Measurements from ENCODE around the gene OR5AN1.
"Not testable (repeated sequence)": the region's sequence is repeated elsewhere in the genome, so short reads cannot be mapped to it uniquely, and the experiment has no call there.

Gene OR5AN1

DNA sequence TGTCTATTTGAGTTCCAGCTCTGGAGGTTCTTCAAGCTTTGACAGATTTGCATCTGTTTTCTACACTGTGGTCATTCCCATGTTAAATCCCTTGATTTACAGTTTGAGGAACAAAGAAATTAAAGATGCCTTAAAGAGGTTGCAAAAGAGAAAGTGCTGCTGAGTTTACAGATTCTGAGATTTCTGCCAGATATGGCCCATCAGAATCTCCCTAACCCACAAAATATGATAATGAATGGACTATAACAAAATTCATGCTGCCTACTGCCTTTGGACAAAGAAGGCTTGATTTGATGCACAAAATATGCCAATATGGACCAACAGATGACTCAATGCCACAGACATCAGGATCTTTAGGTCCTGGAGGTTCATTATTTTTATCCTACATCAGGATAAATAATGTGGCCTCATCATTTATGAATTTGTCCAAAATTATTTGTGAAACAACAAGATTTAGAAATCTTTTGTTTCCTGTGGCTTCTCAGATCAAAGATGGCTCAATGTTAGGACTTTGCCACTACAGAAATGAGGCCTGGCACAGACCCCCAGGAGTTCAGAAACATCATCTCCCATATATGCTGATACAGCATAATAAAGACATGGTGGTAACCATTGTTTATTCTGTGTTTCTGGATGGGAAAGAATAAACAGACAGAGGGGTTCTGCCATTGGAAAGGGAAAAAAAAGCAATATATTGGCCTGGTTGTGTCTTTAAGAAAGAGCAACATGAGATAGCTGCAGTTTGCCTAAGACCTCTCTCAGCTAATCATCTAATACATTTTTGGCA lies 6.7 kb downstream of the OR5AN1 start:
- no peak overlapping the region for H3K4me3 ChIP-seq (ENCODE audit: low read length in 2 of 2)
- H3K27me3 ChIP-seq (ENCODE audit: control insufficient read depth in 3 of 3, insufficient read depth in 3 of 3, low read depth in 1 of 3, low read length in 3 of 3): no peaks in the 10 kb centered on the region
- H3K9ac ChIP-seq (ENCODE audit: low read depth, low read length, poor library complexity): no peak overlapping the region
- DNase-seq (ENCODE audit: low spot score): no peak
- H2BK120ac ChIP-seq (ENCODE audit: low read depth, low read length): no peak overlapping the region
- H4K8ac ChIP-seq (ENCODE audit: low read depth, low read length): no peak overlapping the region
- no peak overlapping the region for H3K4ac ChIP-seq (ENCODE audit: low read length)
- H4K91ac ChIP-seq (ENCODE audit: low read depth, low read length, poor library complexity): no peak overlapping the region
- H3K4me1 ChIP-seq (ENCODE audit: control insufficient read depth in 2 of 2, insufficient read depth in 1 of 2, low read depth in 1 of 2, low read length in 2 of 2): no peaks in the 10 kb centered on the region
- no peak overlapping the region for H3K27ac ChIP-seq (replicated peaks; ENCODE audit: low read length)
- H3K9me3 ChIP-seq (replicated peaks in 1 of 2; ENCODE audit: control insufficient read depth in 2 of 2, insufficient read depth in 1 of 2, low read depth in 1 of 2, low read length in 2 of 2): peaks cover 0 to under 1% of the 10 kb centered on the region in 2 donors
- H3K4me2 ChIP-seq (ENCODE audit: insufficient read depth, low read length, poor library complexity, severe bottlenecking): no peak overlapping the region
- no peak overlapping the region for H2BK15ac ChIP-seq (ENCODE audit: low read length)
- H3K23ac ChIP-seq (ENCODE audit: low read depth, low read length, poor library complexity): no peak overlapping the region
- no peak overlapping the region for H2BK5ac ChIP-seq (ENCODE audit: low read length)
- no peak overlapping the region for H3K14ac ChIP-seq (ENCODE audit: low read length)
- H2AK5ac ChIP-seq (ENCODE audit: low read depth, low read length): no peak overlapping the region
- H3K18ac ChIP-seq (ENCODE audit: low read length): no peak overlapping the region
- H3K79me1 ChIP-seq (ENCODE audit: low read depth, low read length): no peaks in the 10 kb centered on the region
- no peak overlapping the region for H2AFZ ChIP-seq (ENCODE audit: low read length)
- H2BK12ac ChIP-seq (ENCODE audit: low read length): no peak overlapping the region
- H3K36me3 ChIP-seq (replicated peaks in 1 of 2; ENCODE audit: control insufficient read depth in 2 of 2, insufficient read depth in 2 of 2, low read length in 2 of 2): no peaks in the 10 kb centered on the region

DNA sequence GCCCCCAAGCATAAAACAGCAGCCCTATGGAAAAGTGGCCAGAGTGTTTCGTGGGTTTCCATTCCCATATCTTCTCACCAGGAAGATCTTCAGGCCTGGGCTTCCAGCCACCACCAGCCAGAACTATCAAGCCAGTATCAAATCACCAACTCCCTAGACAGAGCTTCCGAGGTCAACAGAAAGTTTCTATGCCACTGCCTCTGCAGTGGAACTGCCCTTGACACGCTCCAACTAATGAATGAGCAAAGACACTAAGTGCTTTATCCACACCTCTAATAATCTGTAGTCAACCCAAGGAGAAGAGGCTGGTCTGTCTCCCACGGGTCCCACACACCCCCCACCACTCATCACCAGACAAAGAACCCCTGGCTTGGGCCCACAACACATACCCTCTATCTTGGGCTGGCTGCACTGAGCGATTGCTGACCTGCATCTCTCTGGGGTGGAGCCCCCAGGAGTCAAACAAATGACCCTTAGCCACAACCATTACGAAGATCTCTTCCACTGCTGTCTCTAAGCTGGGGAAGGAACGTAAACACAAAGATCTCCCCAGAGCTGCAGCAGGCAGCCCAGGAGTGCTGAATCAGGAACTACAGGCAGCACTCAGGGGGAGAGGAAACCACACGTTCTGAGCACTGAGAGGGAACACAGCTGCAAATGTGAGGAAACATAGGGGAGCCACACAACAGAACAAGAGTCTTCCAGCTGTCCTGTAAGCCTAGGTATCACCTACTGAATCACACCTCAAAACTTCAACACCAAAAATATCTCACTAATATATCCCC lies 9.7 kb downstream of the OR5AN1 start:
- no CpG with 5 or more reads among the region's 8 CpGs for WGBS, 2 donors (ENCODE audit: extremely low coverage in 2 of 2, insufficient read length in 2 of 2, insufficient replicate concordance in 1 of 2)
- no peak overlapping the region for H2AK5ac ChIP-seq (ENCODE audit: low read depth, low read length)

DNA sequence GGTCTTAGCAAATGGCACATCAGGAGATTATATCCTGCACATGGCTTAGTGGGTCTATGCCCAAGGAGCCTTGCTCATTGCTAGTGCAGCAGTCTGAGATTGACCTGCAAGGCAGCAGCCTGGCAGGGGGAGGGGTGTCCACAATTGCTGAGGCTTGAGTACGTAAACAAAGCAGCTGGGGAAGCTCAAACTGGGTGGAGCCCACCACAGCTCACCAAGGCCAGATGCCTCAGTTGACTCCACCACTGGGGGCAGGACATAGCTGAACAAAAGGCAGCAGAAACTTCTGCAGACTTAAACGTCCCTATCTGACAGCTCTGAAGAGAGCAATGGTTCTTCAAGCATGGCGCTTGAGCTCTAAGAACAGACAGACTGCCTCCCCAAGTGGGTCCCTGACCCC lies 13.6 kb downstream of the OR5AN1 start:
- H3K23ac ChIP-seq (ENCODE audit: low read depth, low read length, poor library complexity); H2BK12ac ChIP-seq (ENCODE audit: low read length): not testable (repeated sequence)
- WGBS, 2 donors (ENCODE audit: extremely low coverage in 2 of 2, insufficient read length in 2 of 2, insufficient replicate concordance in 1 of 2): no CpG with 5 or more reads among the region's 3 CpGs

More for the DNA sequence above, 9.7 kb downstream of the OR5AN1 start:
- no peak overlapping the region for H2BK12ac ChIP-seq (ENCODE audit: low read length)
- no peak overlapping the region for H2AFZ ChIP-seq (ENCODE audit: low read length)
- H3K14ac ChIP-seq (ENCODE audit: low read length): no peak overlapping the region
- no peak overlapping the region for H3K23ac ChIP-seq (ENCODE audit: low read depth, low read length, poor library complexity)
- no peak overlapping the region for H3K9ac ChIP-seq (ENCODE audit: low read depth, low read length, poor library complexity)
- H3K27me3 ChIP-seq (ENCODE audit: control insufficient read depth in 3 of 3, insufficient read depth in 3 of 3, low read depth in 1 of 3, low read length in 3 of 3): no peaks in the 10 kb centered on the region
- no peak for DNase-seq (ENCODE audit: low spot score)
- no peak overlapping the region for H3K18ac ChIP-seq (ENCODE audit: low read length)
- H3K79me1 ChIP-seq (ENCODE audit: low read depth, low read length): no peaks in the 10 kb centered on the region
- H2BK15ac ChIP-seq (ENCODE audit: low read length): no peak overlapping the region
- no peak overlapping the region for H3K27ac ChIP-seq (replicated peaks; ENCODE audit: low read length)
- H3K9me3 ChIP-seq (replicated peaks in 1 of 2; ENCODE audit: control insufficient read depth in 2 of 2, insufficient read depth in 1 of 2, low read depth in 1 of 2, low read length in 2 of 2): peaks cover 0 to 3% of the 10 kb centered on the region in 2 donors
- no peaks in the 10 kb centered on the region for H3K36me3 ChIP-seq (replicated peaks in 1 of 2; ENCODE audit: control insufficient read depth in 2 of 2, insufficient read depth in 2 of 2, low read length in 2 of 2)
- H3K4me1 ChIP-seq (ENCODE audit: control insufficient read depth in 2 of 2, insufficient read depth in 1 of 2, low read depth in 1 of 2, low read length in 2 of 2): no peaks in the 10 kb centered on the region
- H2BK120ac ChIP-seq (ENCODE audit: low read depth, low read length): no peak overlapping the region
- no peak overlapping the region for H4K91ac ChIP-seq (ENCODE audit: low read depth, low read length, poor library complexity)
- no peak overlapping the region for H3K4me3 ChIP-seq (ENCODE audit: low read length in 2 of 2)
- no peak overlapping the region for H3K4ac ChIP-seq (ENCODE audit: low read length)
- H4K8ac ChIP-seq (ENCODE audit: low read depth, low read length): no peak overlapping the region
- H2BK5ac ChIP-seq (ENCODE audit: low read length): no peak overlapping the region
- no peak overlapping the region for H3K4me2 ChIP-seq (ENCODE audit: insufficient read depth, low read length, poor library complexity, severe bottlenecking)

DNA sequence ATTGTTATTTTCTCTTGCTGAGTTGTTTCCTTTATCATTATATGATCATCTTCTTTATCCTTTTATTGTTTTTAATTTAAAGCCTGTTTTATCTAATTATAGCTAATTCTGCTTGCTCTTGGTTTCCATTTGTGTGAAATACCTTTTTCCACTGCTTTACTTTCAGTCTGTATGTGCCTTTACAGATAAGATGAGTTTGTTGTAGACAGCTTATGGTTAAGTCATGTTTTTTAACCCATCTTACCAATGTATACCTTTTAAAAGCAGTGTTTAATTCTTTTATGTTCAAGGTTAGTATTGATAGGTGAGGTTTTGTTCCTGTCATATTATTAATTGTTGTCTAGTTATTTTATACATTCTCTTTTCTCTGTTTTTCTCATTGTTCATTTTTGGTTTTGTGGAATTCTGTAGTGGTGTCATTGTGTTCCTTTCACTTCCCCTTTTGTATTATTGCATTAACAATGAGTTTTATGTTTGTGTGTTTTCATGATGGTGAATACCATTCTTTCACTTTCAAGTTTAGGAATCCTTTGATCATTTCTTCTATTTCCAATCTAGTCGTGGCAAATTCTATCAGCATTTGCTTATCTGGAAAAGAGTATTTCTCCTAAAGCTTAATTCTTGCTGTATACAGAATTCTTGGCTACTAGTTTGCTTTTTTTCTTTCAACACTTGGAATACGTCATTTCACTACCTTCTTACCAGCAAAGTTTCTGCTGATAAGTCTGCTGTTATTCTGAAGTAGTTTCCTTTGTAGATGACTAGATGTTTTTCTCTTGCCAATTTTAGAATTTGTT lies 21.8 kb downstream of the OR5AN1 start:
- Histone ChIP-seq H2BK15ac (ENCODE audit: low read length) (no peak overlapping the region), H4K8ac (ENCODE audit: low read depth, low read length) (no peak overlapping the region), H4K91ac (ENCODE audit: low read depth, low read length, poor library complexity) (no peak overlapping the region), H3K4ac (ENCODE audit: low read length) (no peak overlapping the region), H3K36me3 (replicated peaks in 1 of 2; ENCODE audit: control insufficient read depth in 2 of 2, insufficient read depth in 2 of 2, low read length in 2 of 2) (no peaks in the 10 kb centered on the region), H3K27me3 (ENCODE audit: control insufficient read depth in 3 of 3, insufficient read depth in 3 of 3, low read depth in 1 of 3, low read length in 3 of 3) (no peaks in the 10 kb centered on the region), H3K9ac (ENCODE audit: low read depth, low read length, poor library complexity) (no peak overlapping the region), H2BK5ac (ENCODE audit: low read length) (no peak overlapping the region), H3K27ac (replicated peaks; ENCODE audit: low read length) (no peak overlapping the region), H3K79me1 (ENCODE audit: low read depth, low read length) (no peaks in the 10 kb centered on the region), H2BK120ac (ENCODE audit: low read depth, low read length) (no peak overlapping the region), H3K9me3 (replicated peaks in 1 of 2; ENCODE audit: control insufficient read depth in 2 of 2, insufficient read depth in 1 of 2, low read depth in 1 of 2, low read length in 2 of 2) (no peaks in the 10 kb centered on the region), H3K4me2 (ENCODE audit: insufficient read depth, low read length, poor library complexity, severe bottlenecking) (no peak overlapping the region), H3K4me3 (ENCODE audit: low read length in 2 of 2) (no peak overlapping the region), H2AFZ (ENCODE audit: low read length) (no peak overlapping the region), H2BK12ac (ENCODE audit: low read length) (no peak overlapping the region), H3K4me1 (ENCODE audit: control insufficient read depth in 2 of 2, insufficient read depth in 1 of 2, low read depth in 1 of 2, low read length in 2 of 2) (no peaks in the 10 kb centered on the region), H2AK5ac (ENCODE audit: low read depth, low read length) (no peak overlapping the region), H3K18ac (ENCODE audit: low read length) (no peak overlapping the region), H3K14ac (ENCODE audit: low read length) (no peak overlapping the region), H3K23ac (ENCODE audit: low read depth, low read length, poor library complexity) (no peak overlapping the region)
- DNase-seq (ENCODE audit: low spot score): no peak
- no CpG with 5 or more reads among the region's 2 CpGs for WGBS, 2 donors (ENCODE audit: extremely low coverage in 2 of 2, insufficient read length in 2 of 2, insufficient replicate concordance in 1 of 2)

More for the DNA sequence above, 13.6 kb downstream of the OR5AN1 start:
- H3K9me3 ChIP-seq (replicated peaks in 1 of 2; ENCODE audit: control insufficient read depth in 2 of 2, insufficient read depth in 1 of 2, low read depth in 1 of 2, low read length in 2 of 2); H2AFZ ChIP-seq (ENCODE audit: low read length); H3K4me2 ChIP-seq (ENCODE audit: insufficient read depth, low read length, poor library complexity, severe bottlenecking); H4K91ac ChIP-seq (ENCODE audit: low read depth, low read length, poor library complexity); H3K18ac ChIP-seq (ENCODE audit: low read length); H3K36me3 ChIP-seq (replicated peaks in 1 of 2; ENCODE audit: control insufficient read depth in 2 of 2, insufficient read depth in 2 of 2, low read length in 2 of 2); H2BK15ac ChIP-seq (ENCODE audit: low read length); H3K27ac ChIP-seq (replicated peaks; ENCODE audit: low read length); H3K79me1 ChIP-seq (ENCODE audit: low read depth, low read length); H2AK5ac ChIP-seq (ENCODE audit: low read depth, low read length); H3K14ac ChIP-seq (ENCODE audit: low read length); H3K4me3 ChIP-seq (ENCODE audit: low read length in 2 of 2); H4K8ac ChIP-seq (ENCODE audit: low read depth, low read length); H3K4ac ChIP-seq (ENCODE audit: low read length); DNase-seq (ENCODE audit: low spot score); H2BK5ac ChIP-seq (ENCODE audit: low read length); H3K4me1 ChIP-seq (ENCODE audit: control insufficient read depth in 2 of 2, insufficient read depth in 1 of 2, low read depth in 1 of 2, low read length in 2 of 2); H2BK120ac ChIP-seq (ENCODE audit: low read depth, low read length); H3K9ac ChIP-seq (ENCODE audit: low read depth, low read length, poor library complexity); H3K27me3 ChIP-seq (ENCODE audit: control insufficient read depth in 3 of 3, insufficient read depth in 3 of 3, low read depth in 1 of 3, low read length in 3 of 3): not testable (repeated sequence)

Measured in neuronal stem cell (in vitro differentiated cells).